ENCODE results near the gene TTLL6. TPM values are rescaled to one million over a fixed set of nuclear protein-coding genes. Genes with fewer than 3 reads are reported as not detected.
A peak's percentile ranks its signal among the peaks of the same experiment; 100 is the strongest.

Gene TTLL6
- total RNA-seq, 1 donor from 2014 or later: not detected

- no peak within 1 kb of the TSS for H2AFZ ChIP-seq (ENCODE audit: low read depth, low read length)
- no peak within 1 kb of the TSS for H3K4me3 ChIP-seq (ENCODE audit: insufficient read depth, low read depth, low read length)
- H3K4me1 ChIP-seq (ENCODE audit: insufficient read depth, low read length): peaks cover 2% of the 10 kb centered on the region
- no peak within 1 kb of the TSS for H3K9ac ChIP-seq (ENCODE audit: low read length)
- peaks cover 98% of the 10 kb centered on the region for H3K27me3 Mint-ChIP-seq (ENCODE audit: low read depth, unreplicated experiment)
- no peak for FAIRE-seq
- H4K20me1 ChIP-seq (ENCODE audit: insufficient read depth, low read length): peaks cover 9% of the 10 kb centered on the region
- H3K27me3 ChIP-seq (ENCODE audit: insufficient read depth, low read length): peaks cover 99% of the 10 kb centered on the region
- peaks cover 4% of the 10 kb centered on the region for H3K36me3 Mint-ChIP-seq (ENCODE audit: low read depth, unreplicated experiment)
- H3K4me3 Mint-ChIP-seq (ENCODE audit: unreplicated experiment): peak within 1 kb of the TSS; percentile 54
- no peaks in the 10 kb centered on the region for H3K79me2 ChIP-seq (ENCODE audit: insufficient read depth, low read length)
- TF ChIP-seq CTCF (IDR thresholded peaks at IDR 0.05; ENCODE audit: insufficient read depth, low read depth, low read length): no peak
- TF ChIP-seq EZH2 (IDR thresholded peaks at IDR 0.05; ENCODE audit: insufficient read depth, low read length): peak; percentile 82
- H3K27ac Mint-ChIP-seq (ENCODE audit: unreplicated experiment): no peak within 1 kb of the TSS
- H3K4me1 Mint-ChIP-seq (ENCODE audit: low read depth, unreplicated experiment): no peaks in the 10 kb centered on the region
- no peak for DNase-seq (ENCODE audit: low read depth)
- peaks cover 11% of the 10 kb centered on the region for H3K9me3 Mint-ChIP-seq (ENCODE audit: unreplicated experiment)
- no peak within 1 kb of the TSS for H3K27ac ChIP-seq (ENCODE audit: low read depth, low read length)
- H3K9me3 ChIP-seq (ENCODE audit: insufficient read depth, low read depth, low read length): peaks cover 20% of the 10 kb centered on the region
- no peaks in the 10 kb centered on the region for H3K36me3 ChIP-seq (ENCODE audit: insufficient read depth, low read length)
- H3K4me2 ChIP-seq (ENCODE audit: low read length): peak within 1 kb of the TSS; percentile 18
Measured at GRCh38 chr17:48722201-48722907, 94.7 kb downstream of the TTLL6 start, which contains the start of gene PRAC1. TSS of gene PRAC1 (minus strand) at chr17:48722518. CDS start at chr17:48722392, 126 bp downstream.

- peaks cover 2% of the 10 kb centered on the region for H3K36me3 Mint-ChIP-seq (ENCODE audit: low read depth, unreplicated experiment)
- Histone ChIP-seq H3K9me3 (ENCODE audit: insufficient read depth, low read depth, low read length) (peaks cover 13% of the 10 kb centered on the region), H3K36me3 (ENCODE audit: insufficient read depth, low read length) (no peaks in the 10 kb centered on the region), H3K4me3 (ENCODE audit: insufficient read depth, low read depth, low read length) (no peak overlapping the region), H3K27me3 (ENCODE audit: insufficient read depth, low read length) (peaks cover 99% of the 10 kb centered on the region), H3K4me1 (ENCODE audit: insufficient read depth, low read length) (peaks cover 2% of the 10 kb centered on the region), H2AFZ (ENCODE audit: low read depth, low read length) (no peak overlapping the region), H3K4me2 (ENCODE audit: low read length) (no peak overlapping the region), H3K27ac (ENCODE audit: low read depth, low read length) (no peak overlapping the region), H4K20me1 (ENCODE audit: insufficient read depth, low read length) (peaks cover 9% of the 10 kb centered on the region), H3K9ac (ENCODE audit: low read length) (no peak overlapping the region), H3K79me2 (ENCODE audit: insufficient read depth, low read length) (no peaks in the 10 kb centered on the region)
- H3K9me3 Mint-ChIP-seq (ENCODE audit: unreplicated experiment): peaks cover 3% of the 10 kb centered on the region
- H3K27me3 Mint-ChIP-seq (ENCODE audit: low read depth, unreplicated experiment): peaks cover 97% of the 10 kb centered on the region
- DNase-seq (ENCODE audit: low read depth): no peak
- H3K4me3 Mint-ChIP-seq (ENCODE audit: unreplicated experiment): no peak overlapping the region
- no peak for FAIRE-seq
- no peaks in the 10 kb centered on the region for H3K4me1 Mint-ChIP-seq (ENCODE audit: low read depth, unreplicated experiment)
- H3K27ac Mint-ChIP-seq (ENCODE audit: unreplicated experiment): peak overlapping the region; percentile 5
- TF ChIP-seq EZH2 (IDR thresholded peaks at IDR 0.05; ENCODE audit: insufficient read depth, low read length) (no peak), CTCF (IDR thresholded peaks at IDR 0.05; ENCODE audit: insufficient read depth, low read depth, low read length) (no peak)
Measured at GRCh38 chr17:48721009-48721402, 96.0 kb downstream of the TTLL6 start.

All from astrocyte (in vitro differentiated cells and primary cell).